ENCODE data around the gene FASTK. TPM values are rescaled to one million over a fixed set of nuclear protein-coding genes. Genes with fewer than 3 reads are reported as not detected.

FASTK gene
- total RNA-seq, 2 donors from 2014 or later, result 85.9 to 96.4 TPM

DNA sequence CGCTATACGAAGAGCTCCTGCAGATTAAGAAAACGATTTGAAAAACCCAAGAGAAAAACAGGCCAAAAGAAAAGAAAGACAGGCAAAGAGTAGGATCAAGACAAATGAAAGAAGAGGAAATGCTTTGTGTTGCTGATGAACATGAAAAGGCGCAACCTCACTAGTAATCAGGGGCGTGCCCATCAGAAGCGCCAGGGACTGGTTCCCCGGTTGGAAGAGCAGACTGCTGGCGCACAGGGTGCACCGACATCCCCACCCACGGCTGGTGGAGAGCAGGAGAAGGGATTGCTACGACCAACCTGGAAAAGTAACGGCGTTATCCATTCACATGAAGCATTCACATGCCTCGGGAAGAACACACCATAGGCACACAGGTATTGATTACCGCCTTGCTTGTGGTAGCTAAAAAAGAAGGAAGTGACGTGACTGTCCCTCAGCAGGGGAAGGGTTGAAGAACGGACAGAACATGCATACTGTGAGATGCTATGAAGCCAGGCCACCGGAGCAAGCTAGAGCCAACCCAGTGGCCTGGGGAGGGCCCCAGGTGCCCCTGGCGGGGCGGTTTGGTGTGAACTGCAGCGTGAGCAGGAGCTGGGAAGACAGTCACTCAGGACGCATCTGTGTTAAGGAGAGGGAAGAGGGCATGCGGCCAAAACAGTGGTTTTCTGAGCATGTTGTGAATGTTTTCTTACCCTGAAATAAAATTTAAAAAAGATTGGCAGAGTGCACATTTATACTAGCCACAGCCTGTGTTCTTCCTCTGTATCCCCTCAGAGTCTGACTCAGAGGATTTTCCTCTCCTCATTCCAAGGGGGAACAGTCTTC lies 24.0 kb upstream of the FASTK start:
- TF ChIP-seq, protein P1, sequence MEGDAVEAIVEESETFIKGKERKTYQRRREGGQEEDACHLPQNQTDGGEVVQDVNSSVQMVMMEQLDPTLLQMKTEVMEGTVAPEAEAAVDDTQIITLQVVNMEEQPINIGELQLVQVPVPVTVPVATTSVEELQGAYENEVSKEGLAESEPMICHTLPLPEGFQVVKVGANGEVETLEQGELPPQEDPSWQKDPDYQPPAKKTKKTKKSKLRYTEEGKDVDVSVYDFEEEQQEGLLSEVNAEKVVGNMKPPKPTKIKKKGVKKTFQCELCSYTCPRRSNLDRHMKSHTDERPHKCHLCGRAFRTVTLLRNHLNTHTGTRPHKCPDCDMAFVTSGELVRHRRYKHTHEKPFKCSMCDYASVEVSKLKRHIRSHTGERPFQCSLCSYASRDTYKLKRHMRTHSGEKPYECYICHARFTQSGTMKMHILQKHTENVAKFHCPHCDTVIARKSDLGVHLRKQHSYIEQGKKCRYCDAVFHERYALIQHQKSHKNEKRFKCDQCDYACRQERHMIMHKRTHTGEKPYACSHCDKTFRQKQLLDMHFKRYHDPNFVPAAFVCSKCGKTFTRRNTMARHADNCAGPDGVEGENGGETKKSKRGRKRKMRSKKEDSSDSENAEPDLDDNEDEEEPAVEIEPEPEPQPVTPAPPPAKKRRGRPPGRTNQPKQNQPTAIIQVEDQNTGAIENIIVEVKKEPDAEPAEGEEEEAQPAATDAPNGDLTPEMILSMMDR (IDR thresholded peaks at IDR 0.05), result no peak
- H3K9me3 ChIP-seq, result no peaks in the 10 kb centered on the region
- H3K36me3 ChIP-seq, result peaks cover 4% of the 10 kb centered on the region
- no peaks in the 10 kb centered on the region for H3K27me3 ChIP-seq
- H3K27ac ChIP-seq, result no peak overlapping the region
- H3K4me1 ChIP-seq, result peaks cover 0 to 18% of the 10 kb centered on the region in 2 donors
- H3K4me3 ChIP-seq, result no peak overlapping the region
- DNase-seq (ENCODE audit: low spot score), result no peak

- H3K36me3 ChIP-seq, result peaks cover 4% of the 10 kb centered on the region
- TF ChIP-seq, protein P1 (IDR thresholded peaks at IDR 0.05), result no peak
- peaks cover 0 to 23% of the 10 kb centered on the region in 2 donors for H3K4me1 ChIP-seq
- H3K27ac ChIP-seq, result no peak overlapping the region
- H3K27me3 ChIP-seq, result no peaks in the 10 kb centered on the region
- no peak overlapping the region for H3K4me3 ChIP-seq
- no peak for DNase-seq (ENCODE audit: low spot score)
- no peaks in the 10 kb centered on the region for H3K9me3 ChIP-seq
These were observed 23.4 kb upstream of the FASTK start for GRCh38 chr7:151103973-151104372.

GRCh38 chr7:151102991-151103390 lies 22.4 kb upstream of the FASTK start:
- no peaks in the 10 kb centered on the region for H3K27me3 ChIP-seq
- H3K4me3 ChIP-seq, result no peak overlapping the region
- H3K4me1 ChIP-seq, result peaks cover 0 to 23% of the 10 kb centered on the region in 2 donors
- DNase-seq (ENCODE audit: low spot score), result no peak
- no peaks in the 10 kb centered on the region for H3K9me3 ChIP-seq
- TF ChIP-seq, protein P1 (IDR thresholded peaks at IDR 0.05), result no peak
- H3K36me3 ChIP-seq, result peaks cover 4% of the 10 kb centered on the region
- H3K27ac ChIP-seq, result no peak overlapping the region

GRCh38 chr7:151101621-151102396 lies 21.2 kb upstream of the FASTK start:
- no peak overlapping the region for H3K27ac ChIP-seq
- H3K27me3 ChIP-seq, result no peaks in the 10 kb centered on the region
- TF ChIP-seq, protein P1 (IDR thresholded peaks at IDR 0.05), result no peak
- H3K4me3 ChIP-seq, result no peak overlapping the region
- DNase-seq (ENCODE audit: low spot score), result no peak
- peaks cover 4% of the 10 kb centered on the region for H3K36me3 ChIP-seq
- peaks cover 0 to 23% of the 10 kb centered on the region in 2 donors for H3K4me1 ChIP-seq
- H3K9me3 ChIP-seq, result no peaks in the 10 kb centered on the region

DNA sequence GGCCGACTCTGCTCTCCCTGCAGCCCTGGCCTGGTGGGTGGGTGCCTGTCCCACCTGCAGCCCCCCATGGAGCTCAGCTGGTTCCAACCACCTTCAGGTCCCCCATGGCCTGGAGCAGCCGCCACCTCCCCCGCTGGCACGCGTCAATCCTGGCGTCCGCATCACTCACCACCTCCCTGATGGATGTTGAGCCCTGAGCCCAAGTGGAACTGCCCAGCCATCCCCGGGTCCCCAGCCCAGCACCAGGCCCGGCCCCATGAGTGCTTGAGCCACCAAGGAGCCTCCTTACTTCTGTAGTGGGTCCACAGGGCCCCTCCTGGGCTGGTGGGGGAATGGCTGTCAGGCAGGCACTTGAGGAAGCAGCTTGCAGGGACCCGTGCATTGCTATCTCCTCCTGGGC lies 20.3 kb upstream of the FASTK start:
- Histone ChIP-seq H3K4me1 (peaks cover 0 to 23% of the 10 kb centered on the region in 2 donors), H3K27ac (no peak overlapping the region), H3K4me3 (no peak overlapping the region), H3K36me3 (peaks cover 4% of the 10 kb centered on the region), H3K9me3 (no peaks in the 10 kb centered on the region), H3K27me3 (no peaks in the 10 kb centered on the region)
- TF ChIP-seq, protein P1 (IDR thresholded peaks at IDR 0.05), result no peak
- DNase-seq (ENCODE audit: low spot score), result no peak
